RWPE2 (cell line): ENCODE results near the gene PNPLA6.

Experiments used
- ATAC-seq: fragments of 200-7000 bp; cut with Tn5 transposase; 3 replicates; pipeline ENCODE4 v1.9.1; 2021; ENCODE audit warnings: low read depth
- DNase-seq: peaks from one replicate; pipeline ENCODE4 v3.0.0-alpha.2; 2020; ENCODE audit warnings: low spot score
- H3K27ac ChIP-seq: fragments of 450-650 bp; 2 replicates; pipeline ENCODE4 v1.5.1; 2017; ENCODE audit warnings: mild to moderate bottlenecking; ENCODE audit not compliant: poor library complexity, severe bottlenecking
- H3K27me3 ChIP-seq: fragments of 250-450 bp; sonication (Bioruptor Pico); 2 replicates; pipeline ENCODE4 v1.5.1; 2021; ENCODE audit warnings: mild to moderate bottlenecking, moderate library complexity; ENCODE audit not compliant: insufficient read depth, poor library complexity, severe bottlenecking
- H3K36me3 ChIP-seq: fragments of 250-450 bp; sonication (Bioruptor Pico); 2 replicates; pipeline ENCODE4 v1.5.1; 2020; ENCODE audit warnings: low read depth, mild to moderate bottlenecking, moderate library complexity
- H3K4me1 ChIP-seq: fragments of 250-450 bp; sonication (Bioruptor Pico); 2 replicates; pipeline ENCODE4 v1.5.1; 2021; ENCODE audit warnings: mild to moderate bottlenecking, moderate library complexity; ENCODE audit not compliant: insufficient read depth, poor library complexity, severe bottlenecking
- H3K4me3 ChIP-seq: fragments of 250-450 bp; sonication (Bioruptor Pico); 2 replicates; pipeline ENCODE4 v1.5.1; 2021; ENCODE audit warnings: mild to moderate bottlenecking, moderate library complexity; ENCODE audit not compliant: severe bottlenecking
- H3K9me3 ChIP-seq: fragments of 250-450 bp; sonication (Bioruptor Pico); 2 replicates; pipeline ENCODE4 v1.5.1; 2021; ENCODE audit warnings: mild to moderate bottlenecking, moderate library complexity; ENCODE audit not compliant: severe bottlenecking
- TF ChIP-seq, protein P1 (sequence below): fragments of 450-650 bp; IDR thresholded peaks from one replicate; pipeline ENCODE4 v1.5.1; 2017; ENCODE audit warnings: mild to moderate bottlenecking, moderate library complexity; ENCODE audit not compliant: poor library complexity, severe bottlenecking

PNPLA6 gene

DNA sequence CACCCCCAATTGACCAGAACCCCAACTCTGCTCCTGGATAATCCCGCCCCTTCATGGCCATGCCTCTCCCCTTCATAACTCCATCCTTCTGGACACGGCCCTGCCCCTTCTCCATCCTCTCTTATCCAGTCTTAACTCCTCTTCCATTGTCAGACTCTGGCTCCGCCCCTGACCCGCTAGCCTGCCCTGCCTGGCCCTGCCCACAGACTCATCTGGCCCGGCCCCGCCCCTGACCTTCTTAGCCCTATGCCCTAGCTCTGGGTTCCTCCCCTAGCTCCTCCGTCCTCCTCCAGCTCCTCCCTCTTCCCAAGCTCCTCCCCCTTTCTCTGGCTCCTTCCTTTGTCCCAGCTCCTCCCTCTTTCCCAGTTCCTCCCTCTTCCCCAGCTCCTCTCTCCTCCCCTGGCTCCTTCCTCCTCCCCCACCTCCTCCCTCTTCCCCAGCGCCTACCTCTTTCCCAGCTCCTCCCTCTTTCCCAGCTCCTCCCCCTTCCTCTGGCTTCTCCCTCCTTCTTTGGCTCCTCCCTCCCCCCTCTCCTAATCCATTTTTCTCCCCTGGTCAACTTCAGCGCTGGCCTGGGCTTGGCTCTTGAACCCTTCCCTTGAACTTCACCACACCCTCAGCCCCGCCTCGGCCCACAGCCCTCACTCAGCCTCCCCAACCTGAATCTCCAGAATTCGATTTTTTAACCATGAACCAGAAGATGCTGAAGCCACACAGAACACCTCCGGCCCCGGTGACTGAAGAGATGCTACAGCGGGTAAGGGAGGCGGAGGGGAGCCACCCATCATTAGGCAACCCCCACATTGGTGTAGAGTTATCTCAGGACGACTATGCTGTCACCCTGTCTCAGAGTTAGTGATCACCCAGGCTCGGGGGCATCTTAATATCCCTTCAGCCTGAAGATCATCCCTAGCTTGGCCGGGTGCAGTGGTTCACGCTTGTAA lies 28.9 kb upstream of the PNPLA6 start:
- H3K9me3 ChIP-seq: no peaks in the 10 kb centered on the region
- H3K27me3 ChIP-seq: no peaks in the 10 kb centered on the region
- TF ChIP-seq, protein P1, sequence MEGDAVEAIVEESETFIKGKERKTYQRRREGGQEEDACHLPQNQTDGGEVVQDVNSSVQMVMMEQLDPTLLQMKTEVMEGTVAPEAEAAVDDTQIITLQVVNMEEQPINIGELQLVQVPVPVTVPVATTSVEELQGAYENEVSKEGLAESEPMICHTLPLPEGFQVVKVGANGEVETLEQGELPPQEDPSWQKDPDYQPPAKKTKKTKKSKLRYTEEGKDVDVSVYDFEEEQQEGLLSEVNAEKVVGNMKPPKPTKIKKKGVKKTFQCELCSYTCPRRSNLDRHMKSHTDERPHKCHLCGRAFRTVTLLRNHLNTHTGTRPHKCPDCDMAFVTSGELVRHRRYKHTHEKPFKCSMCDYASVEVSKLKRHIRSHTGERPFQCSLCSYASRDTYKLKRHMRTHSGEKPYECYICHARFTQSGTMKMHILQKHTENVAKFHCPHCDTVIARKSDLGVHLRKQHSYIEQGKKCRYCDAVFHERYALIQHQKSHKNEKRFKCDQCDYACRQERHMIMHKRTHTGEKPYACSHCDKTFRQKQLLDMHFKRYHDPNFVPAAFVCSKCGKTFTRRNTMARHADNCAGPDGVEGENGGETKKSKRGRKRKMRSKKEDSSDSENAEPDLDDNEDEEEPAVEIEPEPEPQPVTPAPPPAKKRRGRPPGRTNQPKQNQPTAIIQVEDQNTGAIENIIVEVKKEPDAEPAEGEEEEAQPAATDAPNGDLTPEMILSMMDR: no peak
- no peaks in the 10 kb centered on the region for H3K36me3 ChIP-seq
- ATAC-seq (peak; percentile 88), DNase-seq (peak; percentile 96)
- H3K27ac ChIP-seq: peak overlapping the region; percentile 7
- H3K4me1 ChIP-seq: peaks cover 6% of the 10 kb centered on the region
- no peak overlapping the region for H3K4me3 ChIP-seq

DNA sequence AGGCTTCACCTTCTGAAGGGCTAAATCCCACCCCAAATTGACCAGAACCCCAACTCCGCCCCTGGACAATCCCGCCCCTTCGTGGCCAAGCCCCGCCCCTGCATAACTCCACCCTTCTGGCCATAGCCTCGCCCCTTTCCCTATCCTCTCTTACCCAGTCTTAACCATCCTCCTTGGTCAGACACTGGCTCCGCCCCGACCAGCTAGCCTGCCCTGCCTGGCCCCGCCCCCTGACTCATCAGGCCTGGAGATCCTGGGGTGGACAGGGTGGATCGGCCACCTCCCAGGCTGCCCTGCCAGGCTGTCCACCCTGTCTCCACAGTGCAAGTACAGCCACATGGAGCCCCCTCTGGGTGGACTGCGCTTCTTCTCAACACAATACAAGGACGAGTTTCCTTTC lies 27.6 kb upstream of the PNPLA6 start:
- DNase-seq (peak; percentile 96), ATAC-seq (peak; percentile 78)
- H3K27ac ChIP-seq: no peak overlapping the region
- peaks cover 6% of the 10 kb centered on the region for H3K4me1 ChIP-seq
- TF ChIP-seq, protein P1: no peak
- H3K4me3 ChIP-seq: no peak overlapping the region
- H3K9me3 ChIP-seq: no peaks in the 10 kb centered on the region
- H3K27me3 ChIP-seq: no peaks in the 10 kb centered on the region
- no peaks in the 10 kb centered on the region for H3K36me3 ChIP-seq

DNA sequence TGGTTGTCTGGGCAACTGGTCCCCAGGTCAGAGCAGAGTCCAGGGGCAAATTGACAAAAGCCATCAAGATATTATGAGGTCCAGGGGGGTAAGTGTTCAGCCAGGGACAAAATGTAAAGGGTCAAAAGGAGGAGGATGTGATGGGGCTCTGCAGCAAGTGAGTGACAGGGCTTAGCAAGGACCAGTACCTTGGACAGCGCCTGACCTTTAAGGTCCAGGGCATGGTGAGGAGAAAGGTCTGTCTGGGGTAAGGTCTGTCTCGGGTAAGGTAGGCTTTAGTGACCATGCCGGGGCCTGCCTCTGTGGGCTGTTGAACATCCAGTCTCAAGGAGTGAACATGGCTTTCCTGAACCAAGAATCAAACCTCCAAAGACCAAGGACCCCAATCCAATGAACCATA lies 25.9 kb upstream of the PNPLA6 start:
- ATAC-seq (no peak), DNase-seq (no peak)
- no peak overlapping the region for H3K4me3 ChIP-seq
- H3K4me1 ChIP-seq: peaks cover 6% of the 10 kb centered on the region
- H3K36me3 ChIP-seq: no peaks in the 10 kb centered on the region
- H3K9me3 ChIP-seq: no peaks in the 10 kb centered on the region
- TF ChIP-seq, protein P1: no peak
- H3K27me3 ChIP-seq: no peaks in the 10 kb centered on the region
- H3K27ac ChIP-seq: no peak overlapping the region

DNA sequence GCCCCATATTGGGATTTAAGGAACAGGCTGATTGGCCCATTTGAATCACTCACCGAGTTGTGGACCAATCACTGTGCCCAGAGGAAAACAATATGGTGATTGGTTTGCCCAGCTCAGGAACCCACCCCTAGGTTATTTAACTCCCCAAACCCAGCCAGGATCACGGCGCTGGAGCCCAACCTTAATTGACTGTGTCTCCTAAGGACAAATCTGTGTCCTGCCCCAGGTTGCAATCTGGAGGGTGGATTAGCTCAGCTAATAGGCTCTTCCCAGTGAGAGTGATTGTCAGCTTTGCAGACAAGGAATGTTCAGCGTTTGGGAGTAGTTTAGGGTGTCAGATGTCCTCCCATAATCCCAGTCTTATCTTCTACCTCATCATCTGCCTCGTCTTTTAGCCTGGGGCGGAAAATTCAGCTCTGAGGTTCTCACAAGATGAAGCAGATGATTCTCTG lies 23.1 kb upstream of the PNPLA6 start:
- ATAC-seq (no peak), DNase-seq (no peak)
- TF ChIP-seq, protein P1: no peak
- no peak overlapping the region for H3K27ac ChIP-seq
- H3K4me1 ChIP-seq: no peaks in the 10 kb centered on the region
- no peak overlapping the region for H3K4me3 ChIP-seq
- H3K9me3 ChIP-seq: no peaks in the 10 kb centered on the region
- no peaks in the 10 kb centered on the region for H3K36me3 ChIP-seq
- no peaks in the 10 kb centered on the region for H3K27me3 ChIP-seq
